Measurements from ENCODE around the gene DLG2. TPM values are rescaled to one million over a fixed set of nuclear protein-coding genes. Genes with fewer than 3 reads are reported as not detected.

The DLG2 gene
- total and polyA plus RNA-seq, 2 of the 4 experiments (the other 2 are of a cell fraction): 0.31 to 0.36 TPM

- no peaks in the 10 kb centered on the region for H3K79me1 ChIP-seq (ENCODE audit: low read depth in 1 of 2, low read length in 2 of 2)
- no TSS peak for BruUV-seq (replicated peaks)
- H2BK20ac ChIP-seq (ENCODE audit: low read depth, low read length): no peak overlapping the region
- no peaks in the 10 kb centered on the region for H3K36me3 ChIP-seq (ENCODE audit: control insufficient read depth, insufficient read depth, low read length)
- in situ Hi-C loops (cut with MboI; ENCODE audit: low sequenced_read_pairs): no loop called here
- H2AK5ac ChIP-seq (ENCODE audit: low read depth, low read length): no peak overlapping the region
- H3K4ac ChIP-seq (ENCODE audit: low read depth, low read length): no peak overlapping the region
- dilution Hi-C loops (cut with HindIII; ENCODE audit: low sequenced_read_pairs, unreplicated experiment): no loop called here
- ChIA-PET POLR2A (ENCODE audit: unreplicated experiment) (no interaction called here), CTCF (no interaction called here)
- no peak overlapping the region for H3K56ac ChIP-seq (ENCODE audit: extremely low read depth, insufficient read depth, low read length)
- H3K27me3 ChIP-seq (ENCODE audit: control insufficient read depth, insufficient read depth, low read length): no peaks in the 10 kb centered on the region
- DNase-seq (no peak), ATAC-seq (ENCODE audit: low read depth) (no peak)
- H3K14ac ChIP-seq (replicated peaks; ENCODE audit: low read depth, low read length): no peak overlapping the region
- no peak overlapping the region for H3K23ac ChIP-seq (ENCODE audit: low read depth, low read length)
- no peak overlapping the region for H4K91ac ChIP-seq (ENCODE audit: insufficient read depth, low read depth, low read length)
- no peak overlapping the region for H4K5ac ChIP-seq (ENCODE audit: low read depth, low read length)
- H3K4me2 ChIP-seq (ENCODE audit: low read depth, low read length): no peak overlapping the region
- no peaks in the 10 kb centered on the region for H3K9me1 ChIP-seq (ENCODE audit: insufficient read depth, low read length)
- no peak overlapping the region for H3K18ac ChIP-seq (ENCODE audit: low read depth, low read length)
- H3K4me1 ChIP-seq (ENCODE audit: control insufficient read depth, insufficient read depth, low read length): no peaks in the 10 kb centered on the region
- H2BK120ac ChIP-seq (ENCODE audit: low read depth, low read length): no peak overlapping the region
- TF ChIP-seq FOS (IDR thresholded peaks at IDR 0.05; ENCODE audit: low read depth, low read length) (no peak), SMC3 (IDR thresholded peaks at IDR 0.05; ENCODE audit: low read depth, low read length) (no peak), BHLHE40 (IDR thresholded peaks at IDR 0.05; ENCODE audit: low read depth, low read length) (no peak), MAZ (IDR thresholded peaks at IDR 0.05; ENCODE audit: borderline replicate concordance, low read depth, low read length) (no peak), POLR2A (IDR thresholded peaks at IDR 0.05; ENCODE audit: low read depth, low read length) (no peak), RFX5 (IDR thresholded peaks at IDR 0.05; ENCODE audit: low read depth, low read length) (no peak), CEBPB (IDR thresholded peaks at IDR 0.05; ENCODE audit: low read depth, low read length) (no peak), CTCF (conservative IDR thresholded peaks at IDR 0.05; ENCODE audit: low read depth, low read length) (no peak), ELK1 (IDR thresholded peaks at IDR 0.05; ENCODE audit: borderline replicate concordance, low read depth, low read length) (no peak), MAFK (IDR thresholded peaks at IDR 0.05; ENCODE audit: low read depth, low read length) (no peak), CHD1 (IDR thresholded peaks at IDR 0.05; ENCODE audit: low read depth, low read length) (no peak)
- no peak overlapping the region for H3K4me3 ChIP-seq (ENCODE audit: insufficient read depth, low read depth, low read length)
- no peak overlapping the region for H3K9ac ChIP-seq (ENCODE audit: low read depth, low read length)
- H2BK5ac ChIP-seq (ENCODE audit: low read depth, low read length, poor library complexity, severe bottlenecking): no peak overlapping the region
- H4K20me1 ChIP-seq (ENCODE audit: insufficient read depth, low read length): no peaks in the 10 kb centered on the region
- no peak overlapping the region for H2BK15ac ChIP-seq (ENCODE audit: low read depth, low read length)
- no peak overlapping the region for H3K27ac ChIP-seq (ENCODE audit: insufficient read depth, low read length)
- no CpG with 5 or more reads among the region's 2 CpGs for WGBS, 2 experiments (ENCODE audit: extremely low coverage in 2 of 2, insufficient read length in 1 of 2)
- no peak overlapping the region for H2AK9ac ChIP-seq (replicated peaks; ENCODE audit: low read depth, low read length, poor library complexity)
- no peak overlapping the region for H2AFZ ChIP-seq (replicated peaks; ENCODE audit: low read length, poor library complexity)
- intact Hi-C loops (cut with micrococcal nuclease): no loop called here
- no peak overlapping the region for H4K8ac ChIP-seq (ENCODE audit: low read depth in 2 of 2, low read length in 2 of 2)
- H3K9me3 ChIP-seq (ENCODE audit: control insufficient read depth, insufficient read depth, low read length): no peaks in the 10 kb centered on the region
Measured at GRCh38 chr11:84608837-84609196, 1018.3 kb downstream of the DLG2 start.

All from IMR-90 (cell line).